Bronchial epithelial cell (primary cell): Measurements from ENCODE around the gene HECW1. TPM values are rescaled to one million over a fixed set of nuclear protein-coding genes. Genes with fewer than 3 reads are reported as not detected.

Experiments used
- DNase-seq: peaks from one replicate; pipeline ENCODE4 v3.0.0-alpha.2; 2010; ENCODE audit warnings: low read depth
- FAIRE-seq: peaks from 2 replicates; lab custom pipeline; 2011; peaks lifted over from hg19 to GRCh38; lab: Jason Lieb, UNC
- H3K27me3 ChIP-seq: 2 replicates; pipeline ENCODE4 v1.5.1; 2011; ENCODE audit warnings: low read length; ENCODE audit not compliant: control insufficient read depth, insufficient read depth
- H3K36me3 ChIP-seq: 2 replicates; pipeline ENCODE4 v1.5.1; 2011; ENCODE audit warnings: low read length; ENCODE audit not compliant: control insufficient read depth, insufficient read depth
- H3K4me3 ChIP-seq: 2 replicates; pipeline ENCODE4 v1.5.1; 2011; ENCODE audit warnings: mild to moderate bottlenecking, low read depth, low read length, control low read depth
- total RNA-seq: library from RNA; depleted of rRNA; stranded (reverse); fragments of >200 nt; gene quantifications from 2 replicates; pipeline ENCODE4 v1.2.1, GENCODE V29; 2014
- TF ChIP-seq, protein P1 (sequence below): IDR thresholded peaks from 2 replicates; pipeline ENCODE4 v1.5.1; 2011; ENCODE audit warnings: mild to moderate bottlenecking, moderate library complexity, low read length, control low read depth, inconsistent platforms; ENCODE audit not compliant: insufficient read depth, severe bottlenecking

HECW1 gene
- total RNA-seq, 1 donor from 2014 or later = under 0.01 TPM

DNA sequence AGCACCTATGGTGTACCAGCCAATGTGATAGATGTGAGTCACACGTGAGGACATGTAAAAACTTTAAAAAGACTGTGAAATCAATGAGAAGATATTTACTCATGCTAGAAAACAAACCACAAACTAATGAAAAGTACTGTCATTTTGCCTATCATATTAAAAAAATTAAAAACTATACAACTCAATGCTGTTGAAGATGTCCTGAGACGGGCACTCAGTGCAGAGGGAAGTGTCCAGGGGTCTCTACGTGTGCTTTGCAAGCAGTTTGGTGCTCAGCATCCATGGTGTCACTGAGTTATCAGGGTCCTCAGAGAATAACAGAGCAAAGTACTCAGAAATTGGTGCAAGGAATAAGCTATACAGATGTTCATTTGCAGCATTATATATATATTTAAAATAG lies 162.3 kb downstream of the HECW1 start:
- DNase-seq (no peak), FAIRE-seq (no peak)
- TF ChIP-seq, protein P1, sequence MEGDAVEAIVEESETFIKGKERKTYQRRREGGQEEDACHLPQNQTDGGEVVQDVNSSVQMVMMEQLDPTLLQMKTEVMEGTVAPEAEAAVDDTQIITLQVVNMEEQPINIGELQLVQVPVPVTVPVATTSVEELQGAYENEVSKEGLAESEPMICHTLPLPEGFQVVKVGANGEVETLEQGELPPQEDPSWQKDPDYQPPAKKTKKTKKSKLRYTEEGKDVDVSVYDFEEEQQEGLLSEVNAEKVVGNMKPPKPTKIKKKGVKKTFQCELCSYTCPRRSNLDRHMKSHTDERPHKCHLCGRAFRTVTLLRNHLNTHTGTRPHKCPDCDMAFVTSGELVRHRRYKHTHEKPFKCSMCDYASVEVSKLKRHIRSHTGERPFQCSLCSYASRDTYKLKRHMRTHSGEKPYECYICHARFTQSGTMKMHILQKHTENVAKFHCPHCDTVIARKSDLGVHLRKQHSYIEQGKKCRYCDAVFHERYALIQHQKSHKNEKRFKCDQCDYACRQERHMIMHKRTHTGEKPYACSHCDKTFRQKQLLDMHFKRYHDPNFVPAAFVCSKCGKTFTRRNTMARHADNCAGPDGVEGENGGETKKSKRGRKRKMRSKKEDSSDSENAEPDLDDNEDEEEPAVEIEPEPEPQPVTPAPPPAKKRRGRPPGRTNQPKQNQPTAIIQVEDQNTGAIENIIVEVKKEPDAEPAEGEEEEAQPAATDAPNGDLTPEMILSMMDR = no peak
- H3K27me3 ChIP-seq = no peaks in the 10 kb centered on the region
- H3K4me3 ChIP-seq = no peak overlapping the region
- no peaks in the 10 kb centered on the region for H3K36me3 ChIP-seq

DNA sequence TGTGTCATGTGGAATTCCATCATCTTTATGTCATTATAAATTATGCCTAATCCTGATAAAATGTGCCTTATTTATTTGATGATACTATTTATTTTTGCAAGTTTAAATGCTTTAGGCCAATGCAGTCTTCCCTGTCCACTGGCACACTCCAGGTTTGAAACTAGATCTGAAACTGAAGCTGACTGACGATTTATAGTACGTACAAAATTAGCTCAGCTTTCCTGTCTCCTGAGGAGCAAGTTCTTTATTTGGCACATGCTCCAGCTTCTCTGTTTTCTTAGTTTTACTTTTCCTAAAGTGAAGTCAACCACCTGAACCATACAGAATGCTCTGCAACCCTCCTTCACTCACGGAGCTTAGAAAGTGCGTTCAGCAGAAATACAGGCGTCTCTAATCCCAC lies 164.1 kb downstream of the HECW1 start:
- FAIRE-seq (no peak), DNase-seq (no peak)
- TF ChIP-seq, protein P1 = no peak
- no peaks in the 10 kb centered on the region for H3K36me3 ChIP-seq
- H3K27me3 ChIP-seq = no peaks in the 10 kb centered on the region
- no peak overlapping the region for H3K4me3 ChIP-seq

DNA sequence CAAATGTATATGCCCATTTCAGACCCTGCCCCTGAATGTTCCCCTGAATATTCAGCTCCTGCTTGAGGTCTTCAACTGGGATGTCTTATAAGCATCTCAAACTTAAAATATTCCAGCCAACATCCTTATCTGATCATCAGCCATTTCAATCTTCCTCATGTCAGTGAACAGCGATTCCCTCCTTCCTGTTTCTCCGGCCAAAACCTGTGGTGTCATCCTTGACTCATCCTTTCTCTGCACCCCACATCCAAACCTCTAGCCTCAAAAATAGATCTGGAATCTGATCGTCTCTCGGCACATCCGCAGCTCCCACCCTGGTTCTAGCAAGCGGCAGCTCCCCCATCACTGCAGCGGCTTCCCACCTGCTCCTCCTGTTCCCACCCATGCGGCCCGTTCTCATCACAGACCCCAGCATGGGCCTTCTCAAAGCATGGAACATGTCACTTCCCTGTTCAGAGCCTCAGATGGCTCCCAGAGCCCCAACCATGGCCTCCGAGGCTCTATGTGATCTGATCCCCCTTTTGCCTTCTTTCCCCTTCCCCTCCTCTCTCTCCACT lies 165.7 kb downstream of the HECW1 start:
- H3K4me3 ChIP-seq = no peak overlapping the region
- no peaks in the 10 kb centered on the region for H3K27me3 ChIP-seq
- H3K36me3 ChIP-seq = no peaks in the 10 kb centered on the region
- DNase-seq (no peak), FAIRE-seq (no peak)
- TF ChIP-seq, protein P1 = no peak

DNA sequence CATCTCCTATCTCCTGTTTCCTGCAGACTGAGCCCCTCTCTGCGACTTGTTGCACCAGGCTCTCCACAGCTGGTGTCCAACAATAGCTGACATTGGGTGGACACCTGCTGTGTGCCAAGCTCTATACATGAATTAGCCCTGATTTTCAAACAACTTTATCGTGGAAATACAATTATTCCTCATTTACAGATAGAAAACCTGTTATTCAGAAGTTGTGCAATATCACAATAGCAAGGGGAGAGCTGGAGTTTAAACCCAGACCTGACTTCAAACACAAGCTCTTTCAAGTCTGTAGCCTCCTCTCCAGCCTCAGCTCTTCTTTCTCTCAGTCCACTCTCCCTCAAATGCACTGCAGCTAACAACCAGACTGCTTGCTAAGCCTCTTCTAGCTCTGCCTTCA lies 168.8 kb downstream of the HECW1 start:
- Histone ChIP-seq H3K27me3 (no peaks in the 10 kb centered on the region), H3K36me3 (no peaks in the 10 kb centered on the region), H3K4me3 (no peak overlapping the region)
- TF ChIP-seq, protein P1 = no peak
- FAIRE-seq (no peak), DNase-seq (no peak)

DNA sequence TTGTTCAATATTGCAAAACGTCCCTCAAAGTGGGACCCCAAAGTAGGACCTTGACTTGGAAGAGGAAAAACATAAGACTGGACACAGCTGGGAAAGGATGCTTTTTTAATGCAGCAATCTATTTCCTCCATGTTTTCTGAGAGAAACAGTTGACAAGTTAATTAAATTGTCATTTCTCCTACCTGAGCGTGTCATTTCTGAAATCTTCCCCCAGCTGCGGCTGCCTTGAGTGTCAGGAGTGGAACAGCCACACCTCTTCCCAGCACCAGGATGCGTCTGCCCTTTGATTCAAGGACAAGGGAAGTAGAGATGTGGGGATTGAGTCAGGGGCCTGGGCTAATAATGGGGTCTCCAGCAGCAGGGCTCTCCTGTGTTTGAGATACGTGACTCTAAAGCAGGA lies 171.3 kb downstream of the HECW1 start:
- TF ChIP-seq, protein P1 = no peak
- FAIRE-seq (no peak), DNase-seq (no peak)
- H3K4me3 ChIP-seq = no peak overlapping the region
- H3K27me3 ChIP-seq = no peaks in the 10 kb centered on the region
- H3K36me3 ChIP-seq = no peaks in the 10 kb centered on the region

DNA sequence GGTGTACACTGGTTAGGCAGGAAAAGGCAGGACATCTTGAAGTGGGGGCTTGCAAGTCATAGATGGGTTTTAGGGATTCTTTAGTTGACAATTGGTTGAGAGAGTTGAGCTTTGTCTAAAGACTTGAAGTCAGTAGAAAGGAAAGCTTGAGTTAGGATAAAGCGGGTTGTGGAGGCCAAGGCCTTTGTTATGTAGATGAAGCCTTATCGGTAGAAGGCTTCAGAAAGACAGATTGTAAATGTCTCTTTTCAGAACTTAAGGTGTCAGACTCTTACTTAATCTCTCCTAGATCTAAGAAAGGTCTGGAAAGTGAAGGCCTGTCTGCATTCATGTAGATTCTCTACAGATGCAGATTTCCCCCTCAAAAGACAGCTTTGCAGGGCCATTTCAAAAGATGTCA lies 177.4 kb downstream of the HECW1 start:
- no peak overlapping the region for H3K4me3 ChIP-seq
- no peaks in the 10 kb centered on the region for H3K36me3 ChIP-seq

More for the DNA sequence above, 177.4 kb downstream of the HECW1 start:
- DNase-seq = no peak
- no peak for FAIRE-seq
- no peaks in the 10 kb centered on the region for H3K27me3 ChIP-seq
- TF ChIP-seq, protein P1 = no peak
